Measurements from ENCODE around the gene DST.

Gene DST

GRCh38 chr6:56424542-56425083 lies 218.1 kb downstream of the DST start:
- no peak for DNase-seq

- no peak for DNase-seq
Observed at GRCh38 chr6:56424064-56424463, 218.6 kb downstream of the DST start.

GRCh38 chr6:56420296-56420695 lies 222.4 kb downstream of the DST start:
- DNase-seq: no peak

- DNase-seq: no peak
Observed at GRCh38 chr6:56419191-56419590, 223.5 kb downstream of the DST start.

- no peak for DNase-seq
Observed at GRCh38 chr6:56417823-56418222, 224.9 kb downstream of the DST start.

GRCh38 chr6:56416247-56416646 lies 226.4 kb downstream of the DST start:
- DNase-seq: no peak

GRCh38 chr6:56408976-56409375 lies 233.7 kb downstream of the DST start:
- DNase-seq: no peak
